Activated naive CD4-positive, alpha-beta T cell treated with anti-CD3 and anti-CD28 coated beads, Interleukin-2, amount 50 U/mL, for 72 hours (primary cell): ENCODE measurements around the gene HNRNPD. TPM values are rescaled to one million over a fixed set of nuclear protein-coding genes. Genes with fewer than 3 reads are reported as not detected.
"Not testable (repeated sequence)": the region's sequence is repeated elsewhere in the genome, so short reads cannot be mapped to it uniquely, and the experiment has no call there.

Experiments used
- ATAC-seq, 2 donors: fragments of 150-1000 bp; cut with Tn5 transposase; 2 replicates each; pipeline ENCODE4 v1.10.0; 2021; ENCODE audit warnings: mild to moderate bottlenecking in 2 of 2, moderate library complexity in 2 of 2
- DNase-seq, 2 donors: peaks; one replicate each; pipeline ENCODE4 v3.0.0; 2021 to 2022; ENCODE audit warnings: low spot score in 2 of 2
- H3K27ac Mint-ChIP-seq, 2 donors: one replicate each; pipeline ENCODE4 v1.8.0; 2022; ENCODE audit warnings: mild to moderate bottlenecking in 2 of 2, mixed read lengths in 2 of 2
- H3K36me3 Mint-ChIP-seq, 2 donors: one replicate each; pipeline ENCODE4 v1.8.0; 2022; ENCODE audit warnings: mixed read lengths in 2 of 2
- H3K9me3 Mint-ChIP-seq, 2 donors: one replicate each; pipeline ENCODE4 v1.8.0; 2022; ENCODE audit warnings: mixed read lengths in 2 of 2
- total RNA-seq, 2 donors: library from RNA; stranded (reverse); gene quantifications; one replicate each; pipeline ENCODE4 v1.2.3, GENCODE V29; 2022

Gene HNRNPD
- total RNA-seq, 2 donors from 2014 or later, result 260 to 462 TPM

DNA sequence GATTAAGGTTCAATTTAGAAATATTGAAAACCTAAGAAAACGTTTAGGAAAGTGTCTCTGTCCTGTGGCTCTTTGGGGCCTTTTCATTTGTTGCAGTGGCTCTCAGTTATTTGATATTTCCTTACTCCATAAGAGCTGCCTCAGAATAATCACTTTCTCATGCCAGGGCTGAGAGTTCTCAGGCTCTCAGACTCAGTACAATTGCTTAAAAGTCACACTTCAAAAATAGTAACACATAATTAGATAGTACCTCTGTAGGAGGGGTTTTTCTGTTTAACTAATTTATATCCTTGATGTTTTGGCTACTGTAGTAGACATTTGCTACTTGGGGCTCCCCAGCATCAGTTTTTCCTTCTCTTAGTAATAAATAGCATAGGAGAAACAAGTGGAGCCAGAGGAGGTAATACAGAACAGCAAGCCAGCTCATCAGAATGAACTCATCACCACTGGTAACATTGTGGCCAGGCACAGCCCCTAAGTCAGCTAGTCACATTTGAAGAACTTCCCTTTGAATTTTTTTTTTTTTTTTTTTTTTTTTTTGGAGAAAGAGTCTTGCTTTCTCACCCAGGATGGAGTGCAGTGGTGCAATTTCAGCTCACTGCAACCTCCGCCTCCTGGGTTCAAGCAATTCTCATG lies 8.0 kb upstream of the HNRNPD start:
- H3K9me3 Mint-ChIP-seq, result peaks cover 0 to 10% of the 10 kb centered on the region in 2 donors
- ATAC-seq, result peak; percentile 38 to 64

DNA sequence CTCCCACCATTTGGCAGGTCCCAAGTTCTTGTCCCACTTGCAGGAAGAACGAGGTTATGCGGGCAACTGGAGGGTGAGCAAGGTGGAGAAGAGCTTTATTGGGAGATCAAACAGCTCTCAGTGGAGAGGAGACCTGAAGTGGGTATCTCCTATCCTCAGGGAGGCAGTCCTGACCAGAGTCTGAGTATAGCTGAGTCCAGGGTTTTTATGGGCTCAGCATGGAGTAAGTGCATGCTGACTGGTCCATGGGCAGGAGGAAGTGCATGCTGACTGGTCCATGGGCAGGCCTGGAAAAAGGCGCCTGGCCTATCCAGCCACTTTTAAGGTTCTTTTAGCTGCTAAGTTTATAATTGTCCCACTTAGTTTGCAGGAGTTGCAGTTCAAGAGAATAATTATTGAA lies 7.4 kb upstream of the HNRNPD start:
- Mint-ChIP-seq H3K36me3 (peaks cover 0 to 19% of the 10 kb centered on the region in 2 donors), H3K27ac (no peak overlapping the region), H3K9me3 (peaks cover 0 to 10% of the 10 kb centered on the region in 2 donors)
- DNase-seq, result no peak
- no peak for ATAC-seq

More for the DNA sequence above, 8.0 kb upstream of the HNRNPD start:
- DNase-seq, result no peak
- H3K27ac Mint-ChIP-seq, result no peak overlapping the region
- H3K36me3 Mint-ChIP-seq, result peaks cover 0 to 14% of the 10 kb centered on the region in 2 donors

- Mint-ChIP-seq H3K36me3 (peaks cover 0 to 21% of the 10 kb centered on the region in 2 donors), H3K27ac (no peak overlapping the region), H3K9me3 (peaks cover 0 to 7% of the 10 kb centered on the region in 2 donors)
- DNase-seq (no peak), ATAC-seq (no peak)
These were observed 7.0 kb upstream of the HNRNPD start for GRCh38 chr4:82380831-82381230.

GRCh38 chr4:82380344-82380743 lies 6.6 kb upstream of the HNRNPD start:
- Mint-ChIP-seq H3K36me3 (peaks cover 0 to 21% of the 10 kb centered on the region in 2 donors), H3K27ac (no peak overlapping the region), H3K9me3 (peaks cover 0 to 4% of the 10 kb centered on the region in 2 donors)
- DNase-seq (no peak), ATAC-seq (no peak)

DNA sequence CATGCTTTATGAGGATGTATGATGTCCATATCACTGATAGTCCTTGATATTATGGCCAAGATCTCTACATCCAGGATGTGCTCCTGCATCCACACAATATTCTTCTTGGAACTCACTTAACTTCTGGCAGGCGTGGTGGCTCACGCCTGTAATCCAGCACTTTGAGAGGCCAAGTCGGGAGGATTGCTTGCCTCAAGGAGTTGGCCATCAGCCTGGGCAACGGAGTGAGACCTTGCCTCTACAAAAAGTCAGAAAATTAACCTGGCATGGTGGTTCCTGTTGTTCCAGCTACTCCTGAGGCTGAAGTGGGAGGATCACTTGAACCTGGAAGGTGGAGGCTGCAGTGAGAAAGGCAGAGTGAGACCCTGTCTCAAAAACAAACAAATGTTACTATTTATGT lies 2.3 kb upstream of the HNRNPD start:
- H3K9me3 Mint-ChIP-seq, result peaks cover 0 to 4% of the 10 kb centered on the region in 2 donors
- H3K27ac Mint-ChIP-seq, result no peak overlapping the region
- no peak for ATAC-seq
- no peak for DNase-seq
- peaks cover 35 to 50% of the 10 kb centered on the region in 2 donors for H3K36me3 Mint-ChIP-seq

GRCh38 chr4:82373486-82373815 lies 340 bp downstream of the HNRNPD start:
- DNase-seq, result no peak
- H3K36me3 Mint-ChIP-seq, result peaks cover 42 to 62% of the 10 kb centered on the region in 2 donors
- peak; percentile 31 to 47 for ATAC-seq
- peak overlapping the region; percentile 98 for H3K27ac Mint-ChIP-seq
- no peaks in the 10 kb centered on the region for H3K9me3 Mint-ChIP-seq

GRCh38 chr4:82372517-82373485 lies 990 bp downstream of the HNRNPD start:
- no peaks in the 10 kb centered on the region for H3K9me3 Mint-ChIP-seq
- ATAC-seq, result peak; percentile 37 to 47
- DNase-seq, result peak; percentile 72 to 73
- H3K27ac Mint-ChIP-seq, result peak overlapping the region; percentile 98
- peaks cover 43 to 61% of the 10 kb centered on the region in 2 donors for H3K36me3 Mint-ChIP-seq

- DNase-seq (no peak), ATAC-seq (no peak)
- Mint-ChIP-seq H3K9me3 (no peaks in the 10 kb centered on the region), H3K27ac (peak overlapping the region; percentile 98), H3K36me3 (peaks cover 51 to 60% of the 10 kb centered on the region in 2 donors)
These were observed 2.3 kb downstream of the HNRNPD start for GRCh38 chr4:82371497-82371896.

DNA sequence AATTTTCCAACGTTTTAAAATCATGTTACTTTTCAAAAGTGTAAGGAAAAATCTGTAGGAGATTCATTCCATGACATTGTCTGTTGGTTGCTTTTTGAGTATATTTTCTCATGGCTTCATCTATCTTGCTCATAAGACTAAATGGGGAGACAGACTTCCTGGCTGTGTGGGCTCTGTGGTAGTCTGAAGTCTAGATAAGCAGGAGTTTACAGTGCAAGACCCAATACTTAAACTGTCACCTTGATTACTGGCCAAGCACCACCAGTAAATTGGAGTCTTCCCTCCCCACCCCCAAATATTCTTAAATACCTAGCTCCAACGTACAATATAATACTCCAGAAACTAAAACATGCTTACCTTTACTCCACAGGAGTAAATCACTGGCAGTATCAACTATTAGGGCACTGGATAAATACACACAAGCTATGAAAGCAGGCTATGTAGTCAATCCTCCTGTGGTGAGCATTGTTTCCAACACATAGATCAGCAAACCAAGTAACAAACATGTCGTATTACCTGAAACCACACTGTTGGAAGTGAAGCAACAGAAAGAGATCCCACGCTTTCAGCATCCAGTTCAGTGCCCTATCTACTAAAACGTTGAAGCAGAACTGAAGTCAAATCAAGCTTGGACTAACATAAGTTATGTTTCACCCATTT lies 6.2 kb downstream of the HNRNPD start:
- H3K27ac Mint-ChIP-seq, result peak overlapping the region in 1 of 2 donors; percentile 45
- no peaks in the 10 kb centered on the region for H3K9me3 Mint-ChIP-seq
- peaks cover 29 to 54% of the 10 kb centered on the region in 2 donors for H3K36me3 Mint-ChIP-seq
- no peak for DNase-seq
- peak; percentile 29 to 42 for ATAC-seq

- DNase-seq, ATAC-seq, H3K9me3 Mint-ChIP-seq: not testable (repeated sequence)
- Mint-ChIP-seq H3K27ac (peak overlapping the region in 1 of 2 donors; percentile 72), H3K36me3 (peaks cover 24 to 52% of the 10 kb centered on the region in 2 donors)
These were observed 7.4 kb downstream of the HNRNPD start for GRCh38 chr4:82366431-82366830.

DNA sequence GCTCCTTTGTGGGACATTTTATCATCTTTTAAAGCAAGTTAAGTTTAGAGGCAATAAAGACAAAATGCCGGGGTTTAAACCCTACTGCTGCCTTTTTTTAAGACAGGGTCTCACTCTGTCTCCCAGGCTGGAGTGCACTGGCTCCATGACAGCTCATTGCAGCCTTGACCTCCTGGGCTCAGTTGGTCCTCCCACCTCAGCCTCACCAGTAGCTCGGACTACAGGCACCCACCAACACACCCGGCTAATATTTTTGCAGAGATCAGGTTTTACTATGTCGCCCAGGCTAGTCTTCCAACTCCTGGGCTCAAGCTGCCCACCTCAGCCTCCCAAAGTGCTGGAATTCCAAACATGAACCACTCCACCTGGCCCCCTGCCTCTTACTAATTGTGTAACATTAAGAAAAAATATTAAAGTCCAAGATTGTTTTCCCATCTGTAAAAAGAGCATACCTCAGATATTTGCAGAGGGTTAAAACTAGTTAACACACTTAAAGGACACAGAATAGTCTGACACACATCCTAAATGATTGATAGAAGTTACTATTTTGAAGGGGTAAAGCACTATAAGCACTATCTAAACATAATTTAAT lies 9.8 kb downstream of the HNRNPD start:
- H3K36me3 Mint-ChIP-seq, result peaks cover 23 to 42% of the 10 kb centered on the region in 2 donors
- no peak for DNase-seq
- no peaks in the 10 kb centered on the region for H3K9me3 Mint-ChIP-seq
- no peak for ATAC-seq
- H3K27ac Mint-ChIP-seq, result peak overlapping the region in 1 of 2 donors; percentile 89

GRCh38 chr4:82362565-82362964 lies 11.2 kb downstream of the HNRNPD start:
- ATAC-seq (peak in 1 of 2 donors; percentile 19), DNase-seq (no peak)
- Mint-ChIP-seq H3K36me3 (peaks cover 26 to 52% of the 10 kb centered on the region in 2 donors), H3K27ac (peak overlapping the region in 1 of 2 donors; percentile 56), H3K9me3 (no peaks in the 10 kb centered on the region)

- ATAC-seq (peak; percentile 33 to 46), DNase-seq (no peak)
- no peaks in the 10 kb centered on the region for H3K9me3 Mint-ChIP-seq
- peaks cover 27 to 58% of the 10 kb centered on the region in 2 donors for H3K36me3 Mint-ChIP-seq
- peak overlapping the region in 1 of 2 donors; percentile 50 for H3K27ac Mint-ChIP-seq
These were observed 13.3 kb downstream of the HNRNPD start for GRCh38 chr4:82360298-82361177.

DNA sequence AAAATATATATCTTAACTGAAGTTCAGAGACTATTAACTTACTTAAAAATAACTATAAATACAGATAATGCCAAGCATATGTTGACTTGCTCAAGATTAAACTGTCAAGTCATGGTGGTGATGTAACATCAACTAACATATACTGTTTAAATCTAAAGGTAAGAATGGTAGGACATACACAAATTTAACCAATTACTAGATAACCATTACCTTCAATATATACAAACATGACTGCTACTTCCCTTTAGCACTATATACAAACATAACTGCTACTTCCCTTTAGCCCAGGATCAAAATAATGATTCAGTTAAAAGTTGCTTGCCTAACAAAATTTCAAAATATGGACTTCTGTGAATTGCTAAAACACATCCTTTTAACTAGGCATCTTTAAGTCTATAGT lies 14.9 kb downstream of the HNRNPD start:
- ATAC-seq (no peak), DNase-seq (no peak)
- Mint-ChIP-seq H3K36me3 (peaks cover 30 to 59% of the 10 kb centered on the region in 2 donors), H3K9me3 (no peaks in the 10 kb centered on the region), H3K27ac (peak overlapping the region; percentile 55 to 94)

DNA sequence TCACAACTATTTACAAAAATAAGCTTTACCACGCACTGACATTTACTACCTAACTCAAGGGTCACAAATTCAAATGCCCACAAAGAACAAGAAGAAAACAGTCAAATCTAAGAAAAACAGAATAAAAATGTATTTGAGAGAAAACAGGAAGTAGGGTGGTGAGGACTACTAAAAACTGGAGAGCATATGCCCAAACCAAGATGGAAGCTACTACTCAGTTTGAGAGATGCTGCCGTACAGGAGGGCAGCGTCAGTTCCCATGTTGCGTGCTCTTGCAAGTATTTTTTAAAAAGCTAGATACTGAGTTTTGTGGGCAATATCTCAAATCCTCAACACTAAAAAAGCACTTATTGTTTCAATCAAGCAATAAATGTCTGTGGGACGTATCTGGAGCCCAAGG lies 16.2 kb downstream of the HNRNPD start:
- no peak for ATAC-seq
- Mint-ChIP-seq H3K9me3 (no peaks in the 10 kb centered on the region), H3K27ac (peak overlapping the region in 1 of 2 donors; percentile 94), H3K36me3 (peaks cover 35 to 71% of the 10 kb centered on the region in 2 donors)
- DNase-seq, result no peak
